Astrocyte of the spinal cord (primary cell): ENCODE data around the gene CD52.

Experiments used
- DNase-seq: peaks from one replicate; pipeline ENCODE4 v3.0.0; 2011; ENCODE audit warnings: low read depth, low spot score
- H3K4me3 ChIP-seq: 2 replicates; pipeline ENCODE4 v1.5.1; 2011; ENCODE audit warnings: low read depth, mild to moderate bottlenecking, low read length, moderate library complexity
- CTCF ChIP-seq: IDR thresholded peaks from 2 replicates; pipeline ENCODE4 v1.5.1; 2012; ENCODE audit warnings: low read depth, mild to moderate bottlenecking, low read length, inconsistent platforms
- in situ Hi-C: cut with HindIII; loops from 2 replicates; pipeline ENCODE4 v1.10.0; 2017; ENCODE audit warnings: low sequenced_read_pairs

CD52 gene

GRCh38 chr1:26317612-26318337 is at the start of gene CD52:
Gene CD52 (plus strand): TSS chr1:26317958. CDS start chr1:26318018, 60 bp downstream.
- no peak within 1 kb of the TSS for H3K4me3 ChIP-seq

GRCh38 chr1:26268290-26269197 is 49.2 kb upstream of the CD52 start:
- TF ChIP-seq CTCF, result no peak
- in situ Hi-C loops, result no loop called here
- no peak for DNase-seq
- no peak overlapping the region for H3K4me3 ChIP-seq

More at GRCh38 chr1:26317612-26318337, at the start of gene CD52:
- in situ Hi-C loops, result no loop called here
- DNase-seq, result no peak
- TF ChIP-seq CTCF, result no peak

GRCh38 chr1:26269198-26269550 is 48.6 kb upstream of the CD52 start:
- DNase-seq, result no peak
- no peak overlapping the region for H3K4me3 ChIP-seq
- TF ChIP-seq CTCF, result no peak
- in situ Hi-C loops, result no loop called here

- DNase-seq, result peak; percentile 72
- in situ Hi-C loops, result no loop called here
- no peak overlapping the region for H3K4me3 ChIP-seq
- TF ChIP-seq CTCF, result no peak
Observed at GRCh38 chr1:26274801-26275425, 42.8 kb upstream of the CD52 start.

GRCh38 chr1:26275580-26276431 is 42.0 kb upstream of the CD52 start:
- in situ Hi-C loops, result no loop called here
- no peak overlapping the region for H3K4me3 ChIP-seq

More at GRCh38 chr1:26275580-26276431, 42.0 kb upstream of the CD52 start:
- DNase-seq, result peak; percentile 90
- TF ChIP-seq CTCF, result peak; percentile 75
